Tibial nerve (tissue), 4 donors: ENCODE results near the gene GRIN1.

ENCODE experiments used
- CTCF ChIP-seq, 5 experiments: fragments of 200-600 bp in 3 of 5; fragments of 450-650 bp in 2 of 5; sonication (generic) in 3 of 5; IDR thresholded peaks; one replicate each; pipeline ENCODE4 v1.5.1; 2016 to 2019; ENCODE audit warnings: antibody characterized with exemption in 5 of 5, mild to moderate bottlenecking in 3 of 5, moderate library complexity in 2 of 5
- EP300 ChIP-seq, 2 donors: sonication (generic); formaldehyde crosslinking; IDR thresholded peaks; one replicate each; pipeline ENCODE4 v1.6.1; 2017; ENCODE audit warnings: antibody characterized with exemption in 2 of 2, mild to moderate bottlenecking in 1 of 2
- POLR2A ChIP-seq, 2 donors: fragments of 450-650 bp; IDR thresholded peaks; one replicate each; pipeline ENCODE4 v1.6.1; 2017; ENCODE audit warnings: antibody characterized with exemption in 2 of 2, mild to moderate bottlenecking in 2 of 2, moderate library complexity in 2 of 2

GRCh38 chr9:137128158-137128861 lies 10.6 kb upstream of the GRIN1 start:
- TF ChIP-seq POLR2A (IDR thresholded peaks at IDR 0.05): no peak
- TF ChIP-seq EP300 (IDR thresholded peaks at IDR 0.05): no peak
- TF ChIP-seq CTCF (IDR thresholded peaks at IDR 0.05): no peak
